ENCODE results near the gene CDC42BPG.
A peak's percentile ranks its signal among the peaks of the same experiment; 100 is the strongest.

CDC42BPG gene

GRCh38 chr11:64867748-64868462 lies 23.5 kb upstream of the CDC42BPG start (continued):
- TF ChIP-seq CTCF (tag by site-specific recombination; IDR thresholded peaks at IDR 0.05) (no peak), ZNF843 (tag by site-specific recombination; IDR thresholded peaks at IDR 0.05) (no peak)

- H3K9me3 ChIP-seq (ENCODE audit: control insufficient read depth, insufficient read depth, low read depth, low read length) = no peaks in the 10 kb centered on the region
- H3K4me1 ChIP-seq (ENCODE audit: control insufficient read depth, insufficient read depth, low read length) = no peaks in the 10 kb centered on the region
- H3K36me3 ChIP-seq (ENCODE audit: control insufficient read depth in 2 of 2, insufficient read depth in 1 of 2, low read length in 2 of 2) = no peaks in the 10 kb centered on the region
- CTCF ChIA-PET = interaction anchor here (0.6 to 3.7 kb wide), 6 partner anchors 11 to 147 kb away, joined by 3 to 22 read pairs (median 4); partner anchors contain the start of gene EHD1
- H3K4me3 ChIP-seq (ENCODE audit: low read depth, low read length) = no peak overlapping the region
- POLR2A ChIA-PET = interaction anchor here (0.6 kb wide), 1 partner anchor 358 kb away, joined by 5 read pairs; no protein-coding TSS in a partner anchor
- H3K27ac ChIP-seq (ENCODE audit: extremely low read depth, low read depth, low read length) = no peak overlapping the region
- TF ChIP-seq ZNF510 (tag by site-specific recombination; IDR thresholded peaks at IDR 0.05; ENCODE audit: insufficient replicate concordance) (no peak), ZNF146 (tag by site-specific recombination; IDR thresholded peaks at IDR 0.05) (0 out of 2 replicates have a peak, but pooled peaks have one; percentile 21)
Measured at GRCh38 chr11:64866173-64866491, 21.7 kb upstream of the CDC42BPG start.

GRCh38 chr11:64865286-64866172 lies 21.1 kb upstream of the CDC42BPG start:
- no peak overlapping the region for H3K27ac ChIP-seq (ENCODE audit: extremely low read depth, low read depth, low read length)
- CTCF ChIA-PET = interaction anchor here (0.9 to 3.7 kb wide), 5 partner anchors 12 to 147 kb away, joined by 4 to 22 read pairs (median 5); partner anchors contain the start of genes CDC42BPG and EHD1
- no peaks in the 10 kb centered on the region for H3K4me1 ChIP-seq (ENCODE audit: control insufficient read depth, insufficient read depth, low read length)
- no peak overlapping the region for H3K4me3 ChIP-seq (ENCODE audit: low read depth, low read length)
- POLR2A ChIA-PET = interaction anchor here (0.6 kb wide), 1 partner anchor 358 kb away, joined by 5 read pairs; no protein-coding TSS in a partner anchor
- H3K9me3 ChIP-seq (ENCODE audit: control insufficient read depth, insufficient read depth, low read depth, low read length) = no peaks in the 10 kb centered on the region
- H3K36me3 ChIP-seq (ENCODE audit: control insufficient read depth in 2 of 2, insufficient read depth in 1 of 2, low read length in 2 of 2) = no peaks in the 10 kb centered on the region
- TF ChIP-seq ZNF184 (tag by site-specific recombination; IDR thresholded peaks at IDR 0.05) (peak; percentile 96), ZNF366 (tag by site-specific recombination; conservative IDR thresholded peaks at IDR 0.05) (no peak)

GRCh38 chr11:64864473-64865285 lies 20.2 kb upstream of the CDC42BPG start:
- no peaks in the 10 kb centered on the region for H3K9me3 ChIP-seq (ENCODE audit: control insufficient read depth, insufficient read depth, low read depth, low read length)
- peaks cover 0 to 4% of the 10 kb centered on the region in 2 experiments; a peak in 1 of 3 replicates for H3K36me3 ChIP-seq (ENCODE audit: control insufficient read depth in 2 of 2, insufficient read depth in 1 of 2, low read length in 2 of 2)
- CTCF ChIA-PET = interaction anchor here (0.7 to 2.3 kb wide), 7 partner anchors 9 to 244 kb away, joined by 3 to 13 read pairs (median 4); partner anchors contain the start of genes CDC42BPG and EHD1
- no peak overlapping the region for H3K27ac ChIP-seq (ENCODE audit: extremely low read depth, low read depth, low read length)
- H3K4me1 ChIP-seq (ENCODE audit: control insufficient read depth, insufficient read depth, low read length) = no peaks in the 10 kb centered on the region
- H3K4me3 ChIP-seq (ENCODE audit: low read depth, low read length) = no peak overlapping the region
- TF ChIP-seq HIC1 (tag by site-specific recombination; IDR thresholded peaks at IDR 0.05) (no peak), ZNF398 (tag by site-specific recombination; IDR thresholded peaks at IDR 0.05) (0 out of 2 replicates have a peak, but pooled peaks have one; percentile 22), ZIC2 (tag by site-specific recombination; IDR thresholded peaks at IDR 0.05) (0 out of 2 replicates have a peak, but pooled peaks have one; percentile 27), ZNF692 (tag by site-specific recombination; IDR thresholded peaks at IDR 0.05) (peak; percentile 47; the same call in 1 of the 2 replicates)
- POLR2A ChIA-PET = interaction anchor here (1.5 kb wide), 1 partner anchor 13 kb away, joined by 5 read pairs; the partner anchor contains the start of gene EHD1

Measured in HEK293 (cell line).